NCI-H526 (cell line): ENCODE data around the gene PAPPA.

ENCODE experiments used
- DNase-seq, 2 experiments: peaks; one replicate each; lab custom pipeline; 2025; lab: John Stamatoyannopoulos, UW

Gene PAPPA

GRCh38 chr9:116318468-116319374, 165.1 kb downstream of the PAPPA start:
- no peak for DNase-seq

DNA sequence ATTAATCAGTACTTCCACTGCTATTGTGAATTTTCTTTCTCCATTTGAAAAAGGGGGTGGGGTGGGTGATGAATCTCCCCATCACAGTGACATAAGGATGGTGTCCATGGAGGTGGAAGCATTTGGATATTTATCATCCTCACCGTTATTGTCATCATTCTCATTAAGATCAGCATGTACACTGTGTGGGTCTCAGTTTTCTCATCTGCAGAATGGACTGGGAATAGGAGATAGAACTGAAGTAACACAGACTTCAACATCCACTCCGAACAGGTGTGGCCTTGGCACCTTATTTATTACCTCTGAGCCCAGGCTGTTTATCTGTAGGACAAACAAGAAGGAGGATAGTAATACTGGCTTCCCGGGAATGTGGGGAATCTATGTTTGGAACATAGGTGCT, 165.9 kb downstream of the PAPPA start:
- no peak for DNase-seq

- DNase-seq = no peak
These were observed 166.7 kb downstream of the PAPPA start for GRCh38 chr9:116320290-116320689.

GRCh38 chr9:116322521-116322920, 168.9 kb downstream of the PAPPA start:
- no peak for DNase-seq

GRCh38 chr9:116323012-116323411, 169.4 kb downstream of the PAPPA start:
- DNase-seq = no peak

DNA sequence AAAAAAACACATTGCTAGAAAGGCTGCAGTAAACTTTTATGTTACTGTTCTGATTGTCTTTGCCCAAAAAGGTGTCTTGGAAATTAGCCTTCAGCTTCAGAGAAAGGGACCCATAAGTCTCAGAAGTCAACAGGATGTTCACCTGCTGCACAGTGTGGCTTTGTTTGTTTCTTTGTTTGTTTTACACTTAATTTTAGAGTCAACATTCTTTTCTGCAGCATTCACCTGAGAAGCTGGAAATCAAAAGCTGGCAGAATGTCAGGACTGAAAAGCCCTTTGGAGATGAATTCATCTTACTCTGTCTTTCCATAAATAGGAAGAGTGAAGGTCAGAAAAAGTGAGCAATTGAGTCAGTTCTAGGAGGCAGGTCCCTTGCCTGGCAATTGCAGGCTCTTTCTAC, 170.0 kb downstream of the PAPPA start:
- no peak for DNase-seq

DNA sequence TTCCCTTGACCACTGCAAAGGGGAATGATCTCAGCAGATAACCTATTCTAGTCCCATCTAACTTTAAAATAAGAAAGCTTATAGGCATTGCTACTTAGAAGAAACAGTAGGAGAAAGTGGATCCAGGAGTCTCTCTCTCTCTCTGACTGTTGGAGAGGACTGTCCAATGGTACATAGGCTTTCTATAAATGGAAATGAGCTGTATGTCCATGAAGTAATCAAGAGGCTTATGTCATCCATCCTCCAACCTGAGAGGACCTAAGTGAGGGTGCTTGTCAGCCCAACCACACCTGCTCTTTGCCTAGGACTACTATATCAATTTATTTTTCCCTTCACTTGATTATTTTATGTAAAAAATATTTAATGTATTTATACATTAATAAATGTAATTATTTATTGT, 172.3 kb downstream of the PAPPA start:
- DNase-seq = no peak

DNA sequence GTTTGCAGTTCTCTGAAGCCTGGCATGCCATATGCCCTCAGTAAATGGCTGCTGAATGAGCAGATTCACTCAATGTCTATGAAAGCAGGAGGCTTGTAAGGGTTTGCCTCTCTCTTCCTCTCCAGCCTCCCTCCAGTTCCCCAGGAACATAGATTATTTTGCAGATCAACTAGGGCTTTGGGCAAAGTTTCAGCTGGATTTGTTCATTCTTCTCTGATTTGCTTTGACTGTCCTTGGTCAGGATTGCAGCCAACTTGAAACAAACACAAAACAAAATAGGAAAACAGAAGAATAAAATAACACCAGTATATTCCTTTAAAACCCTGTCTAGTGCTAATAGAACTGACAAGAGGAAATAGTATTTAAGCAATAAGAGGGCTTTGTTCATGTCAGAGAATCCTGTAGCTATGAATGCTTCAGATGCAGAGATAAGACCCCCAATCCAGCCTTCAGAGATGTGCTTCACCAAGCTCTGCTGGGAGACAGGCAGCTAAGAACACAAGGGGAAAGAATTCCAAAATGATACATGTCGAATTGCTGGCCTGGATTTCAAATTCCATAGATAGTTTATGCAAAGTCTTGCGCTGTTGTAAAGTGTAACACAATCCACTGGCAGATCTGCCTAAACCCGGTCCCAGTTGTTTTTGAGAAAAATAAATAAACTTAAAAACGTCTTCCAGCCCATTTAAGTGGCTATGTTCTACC, 174.3 kb downstream of the PAPPA start:
- no peak for DNase-seq

GRCh38 chr9:116329470-116329869, 175.9 kb downstream of the PAPPA start:
- no peak for DNase-seq

GRCh38 chr9:116331241-116331640, 177.7 kb downstream of the PAPPA start:
- no peak for DNase-seq

DNA sequence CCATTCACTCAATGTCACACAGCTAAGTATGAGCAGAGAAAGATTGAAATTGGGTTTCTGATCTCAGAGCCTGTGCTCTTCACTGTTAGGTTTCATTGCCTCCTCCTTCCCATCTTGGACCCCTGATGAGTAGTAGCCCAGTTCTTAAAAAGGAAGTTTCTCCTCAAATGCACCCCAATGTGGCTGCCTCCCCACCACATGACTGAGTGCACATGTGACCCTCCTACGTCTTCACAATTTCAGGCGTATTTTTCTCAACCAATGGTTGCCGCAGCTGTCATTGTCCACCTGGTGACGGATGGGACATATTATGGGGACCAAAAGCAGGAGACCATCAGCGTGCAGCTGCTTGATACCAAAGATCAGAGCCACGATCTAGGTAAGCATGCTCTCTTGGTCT, 178.5 kb downstream of the PAPPA start:
- DNase-seq = no peak

DNA sequence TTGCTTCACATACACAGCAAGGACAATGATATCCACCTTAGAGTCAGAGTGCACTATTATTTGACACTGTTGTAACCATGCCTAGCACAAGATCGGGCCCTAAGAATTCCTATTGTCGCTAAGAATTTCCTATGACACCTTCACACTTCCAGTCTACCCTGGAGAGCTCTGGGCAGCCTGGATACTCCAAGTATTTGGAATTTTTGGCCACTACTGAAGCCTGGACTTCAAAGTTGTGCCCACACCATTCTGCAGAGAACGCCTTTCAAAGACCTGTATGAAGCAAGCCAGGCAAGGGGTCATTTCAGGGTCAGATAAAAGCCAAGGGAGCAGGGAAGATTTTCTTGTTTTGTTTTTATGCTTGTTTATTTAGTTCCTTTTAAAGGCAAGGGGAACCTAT, 179.7 kb downstream of the PAPPA start:
- no peak for DNase-seq

DNA sequence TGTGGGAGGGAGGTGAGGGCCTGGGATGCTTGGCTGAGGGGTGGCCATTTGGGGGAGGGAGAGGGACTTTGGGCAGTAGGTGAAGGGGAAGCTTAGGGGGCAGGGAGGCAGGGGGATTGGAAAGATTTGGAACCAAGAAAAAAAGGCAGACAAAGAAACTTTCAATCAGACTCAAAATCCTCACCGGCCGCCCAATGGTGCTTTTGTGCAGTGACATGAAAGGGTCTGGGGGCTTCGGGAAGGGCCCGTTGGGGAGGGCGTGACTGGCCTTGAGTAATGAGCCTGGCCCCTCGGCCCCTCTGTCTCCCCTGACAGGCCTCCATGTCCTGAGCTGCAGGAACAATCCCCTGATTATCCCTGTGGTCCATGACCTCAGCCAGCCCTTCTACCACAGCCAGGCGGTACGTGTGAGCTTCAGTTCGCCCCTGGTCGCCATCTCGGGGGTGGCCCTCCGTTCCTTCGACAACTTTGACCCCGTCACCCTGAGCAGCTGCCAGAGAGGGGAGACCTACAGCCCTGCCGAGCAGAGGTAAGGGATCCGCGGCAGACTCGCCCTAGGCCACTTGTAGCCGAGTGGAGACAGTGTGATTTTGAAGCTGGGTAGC, 181.1 kb downstream of the PAPPA start:
- DNase-seq = no peak

DNA sequence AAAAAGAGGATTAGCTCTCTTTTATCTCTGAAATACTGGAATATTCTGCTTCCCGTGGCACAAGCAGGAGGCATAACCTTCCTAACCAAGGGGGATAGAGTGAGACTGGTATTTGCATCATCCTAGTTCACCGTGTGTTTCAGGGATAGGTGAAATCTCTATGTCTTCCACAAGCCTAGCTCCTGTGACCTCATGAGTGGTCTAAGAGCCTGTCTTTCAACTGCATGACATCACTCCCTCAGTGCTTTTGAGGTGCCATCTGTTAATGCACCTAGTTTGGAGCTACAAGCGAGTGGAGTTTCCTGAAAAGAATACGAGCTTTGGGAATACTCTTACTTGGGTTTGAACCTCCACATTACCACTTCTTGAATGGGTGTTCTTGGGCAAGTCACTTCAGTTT, 181.8 kb downstream of the PAPPA start:
- no peak for DNase-seq

- DNase-seq = no peak
These were observed 182.7 kb downstream of the PAPPA start for GRCh38 chr9:116336133-116336862.

DNA sequence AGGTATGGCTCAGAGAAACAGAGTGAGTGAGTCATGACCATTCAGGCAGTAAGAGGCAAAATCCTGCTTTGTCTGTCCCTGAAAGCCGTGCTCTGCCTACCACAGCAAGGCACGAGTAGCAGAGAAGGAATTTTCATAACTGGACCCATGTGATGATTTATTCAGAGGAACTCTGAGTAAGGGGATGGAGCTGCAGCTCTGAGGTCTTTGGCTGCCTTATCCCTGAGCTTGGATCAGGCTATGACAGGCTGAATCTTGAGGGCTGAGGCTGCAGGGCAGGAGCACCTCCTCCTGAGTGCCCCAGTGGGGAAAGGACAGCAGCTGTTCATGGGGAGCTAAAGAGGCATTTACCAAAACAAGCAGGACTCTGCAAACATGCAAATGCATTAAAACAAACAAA, 183.4 kb downstream of the PAPPA start:
- DNase-seq = peak in 1 of 2 experiments; percentile 15

DNA sequence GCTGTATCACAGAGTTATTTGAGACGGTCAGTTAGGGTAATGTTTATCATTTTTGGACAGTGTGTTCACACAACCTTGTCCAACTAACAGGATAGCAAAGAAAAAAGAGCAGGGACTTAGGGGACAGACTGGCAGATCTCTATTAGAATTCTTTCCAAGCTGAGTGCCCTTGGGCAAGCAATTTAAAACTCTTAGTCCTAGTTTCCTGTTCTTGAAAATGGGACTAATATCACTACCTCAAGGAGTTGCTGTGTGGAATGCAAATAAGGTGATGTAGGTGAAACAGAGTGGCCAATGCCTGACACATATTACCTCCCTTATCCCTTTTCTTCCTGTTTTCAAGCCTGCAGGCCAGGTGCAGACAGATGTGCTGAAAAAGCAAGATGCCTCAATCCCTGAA, 186.7 kb downstream of the PAPPA start:
- DNase-seq = no peak

DNA sequence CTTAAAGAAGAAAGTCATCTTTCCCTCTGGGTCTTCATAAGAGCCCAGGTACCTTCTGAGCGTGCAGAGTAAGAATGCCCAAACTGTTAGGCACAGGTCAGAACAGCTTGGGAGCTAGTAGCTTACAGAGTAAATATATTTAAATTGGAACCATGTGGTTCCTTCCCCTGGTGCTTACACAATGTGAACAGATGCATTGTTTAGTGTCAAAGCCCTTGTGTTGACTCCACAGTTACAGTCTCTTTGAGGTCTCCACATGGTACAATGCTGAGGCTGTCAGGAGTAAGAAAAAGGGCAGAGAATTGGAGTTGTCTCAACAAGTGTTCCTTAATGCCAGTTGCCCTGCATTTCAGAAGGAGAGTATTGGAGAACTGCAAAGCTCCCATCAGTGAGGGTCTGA, 188.5 kb downstream of the PAPPA start:
- DNase-seq = peak; percentile 23 to 29

DNA sequence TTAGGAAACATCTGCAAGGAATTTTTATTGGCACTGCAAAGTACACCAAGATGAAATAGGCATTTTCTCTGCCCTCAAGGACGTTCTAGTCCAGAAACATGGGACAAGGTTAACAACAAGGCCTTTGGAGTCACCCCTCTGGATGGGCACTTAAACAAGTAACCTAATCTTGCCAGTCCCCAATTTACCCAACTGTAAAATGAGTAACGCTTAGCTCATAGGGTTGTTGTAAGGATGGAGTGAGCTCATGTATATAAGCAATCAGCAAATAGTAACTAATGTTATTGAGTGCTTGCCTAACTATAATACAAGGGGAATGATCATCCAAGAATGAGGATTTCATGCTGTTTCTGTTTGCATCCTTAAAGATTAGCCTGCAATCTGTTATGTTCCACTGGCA, 189.3 kb downstream of the PAPPA start:
- no peak for DNase-seq

DNA sequence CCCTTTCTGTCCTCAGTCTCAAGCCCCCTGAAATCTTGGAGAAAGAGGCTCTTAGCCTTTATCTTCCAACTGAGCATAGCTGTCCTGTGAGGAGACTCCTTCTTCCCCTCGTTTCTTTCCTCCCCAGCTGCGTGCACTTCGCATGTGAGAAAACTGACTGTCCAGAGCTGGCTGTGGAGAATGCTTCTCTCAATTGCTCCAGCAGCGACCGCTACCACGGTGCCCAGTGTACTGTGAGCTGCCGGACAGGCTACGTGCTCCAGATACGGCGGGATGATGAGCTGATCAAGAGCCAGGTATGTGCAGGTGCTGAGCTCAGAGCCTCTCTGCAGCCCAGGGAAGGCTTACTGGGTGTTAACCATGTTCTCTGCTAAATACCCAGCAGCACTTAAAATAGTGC, 190.8 kb downstream of the PAPPA start:
- no peak for DNase-seq

GRCh38 chr9:116345393-116345792, 191.8 kb downstream of the PAPPA start:
- DNase-seq = no peak

GRCh38 chr9:116345817-116346216, 192.2 kb downstream of the PAPPA start:
- DNase-seq = no peak
